HG03066 (cell line): ENCODE results near the gene NNT.
"Not testable (repeated sequence)": the region's sequence is repeated elsewhere in the genome, so short reads cannot be mapped to it uniquely, and the experiment has no call there.

Source experiments
- ATAC-seq: cut with Tn5 transposase; IDR thresholded peaks from one replicate; pipeline ENCODE4 v1.9.1; 2021; ENCODE audit warnings: low read depth; ENCODE audit not compliant: unreplicated experiment

Gene NNT

GRCh38 chr5:43661102-43661501, 58.1 kb downstream of the NNT start:
- no peak for ATAC-seq

DNA sequence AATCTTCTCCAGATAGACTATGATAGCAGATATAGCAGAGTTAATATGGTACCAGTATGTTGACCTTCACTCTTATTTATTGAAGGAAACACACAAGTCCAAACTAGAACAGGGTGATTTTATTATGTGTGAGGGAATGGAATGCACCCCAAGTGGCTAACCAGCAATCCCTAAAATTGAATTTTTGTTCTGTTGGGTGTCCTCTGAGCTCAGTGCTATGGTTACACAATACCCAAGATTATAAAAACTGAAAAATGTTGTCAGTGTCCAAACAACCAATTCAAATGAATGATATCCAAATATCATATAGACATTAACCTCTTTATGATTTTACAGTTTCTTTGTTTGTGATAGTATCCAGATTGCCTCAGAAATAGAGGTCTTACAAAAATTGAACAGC, 60.9 kb downstream of the NNT start:
- ATAC-seq: no peak

- no peak for ATAC-seq
Observed at GRCh38 chr5:43664501-43665040, 61.6 kb downstream of the NNT start.

DNA sequence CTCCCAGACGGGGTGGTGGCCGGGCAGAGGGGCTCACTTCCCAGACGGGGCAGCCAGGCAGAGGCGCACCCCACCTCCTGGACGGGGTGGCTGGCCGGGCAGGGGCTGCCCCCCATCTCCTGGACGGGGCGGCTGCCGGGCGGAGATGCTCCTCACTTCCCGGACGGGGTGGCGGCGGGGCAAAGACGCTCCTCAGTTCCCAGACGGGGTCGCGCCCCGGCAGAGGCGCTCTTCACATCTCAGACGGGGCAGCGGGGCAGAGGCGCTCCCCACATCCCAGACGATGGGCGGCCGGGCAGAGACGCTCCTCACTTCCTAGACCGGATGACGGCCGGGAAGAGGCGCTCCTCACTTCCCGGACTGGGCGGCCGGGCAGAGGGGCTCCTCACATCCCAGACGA, 62.8 kb downstream of the NNT start:
- ATAC-seq: not testable (repeated sequence)

DNA sequence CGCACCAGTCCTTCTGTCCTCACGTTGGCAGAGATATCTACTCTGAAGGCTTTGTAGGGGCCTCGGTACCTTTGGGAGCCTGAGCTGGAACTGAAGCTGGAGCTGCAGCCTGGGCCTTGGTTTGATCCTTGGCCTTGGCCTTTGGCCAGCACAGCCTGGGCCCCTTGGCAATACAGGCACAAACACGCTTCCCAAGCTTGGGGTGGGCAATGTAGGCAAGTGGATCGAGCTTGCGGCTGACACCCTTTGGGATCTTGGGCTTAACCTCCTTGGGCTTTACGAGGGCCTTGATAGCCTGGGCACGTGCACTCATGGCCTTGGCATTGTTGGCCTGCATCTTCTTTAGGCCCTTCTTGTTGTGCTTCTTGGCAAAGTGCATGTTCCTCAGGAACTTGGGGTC, 63.7 kb downstream of the NNT start:
- not testable (repeated sequence) for ATAC-seq

DNA sequence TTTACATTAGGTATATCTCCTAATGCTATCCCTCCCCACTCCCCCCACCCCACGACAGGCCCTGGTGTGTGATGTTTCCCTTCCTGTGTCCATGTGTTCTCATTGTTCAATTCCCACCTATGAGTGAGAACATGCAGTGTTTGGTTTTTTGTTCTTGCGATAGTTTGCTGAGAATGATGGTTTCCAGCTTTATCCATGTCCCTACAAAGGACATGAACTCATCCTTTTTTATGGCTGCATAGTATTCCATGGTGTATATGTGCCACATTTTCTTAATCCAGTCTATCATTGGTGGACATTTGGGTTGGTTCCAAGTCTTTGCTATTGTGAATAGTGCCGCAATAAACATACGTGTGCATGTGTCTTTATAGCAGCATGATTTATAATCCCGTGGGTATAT, 64.4 kb downstream of the NNT start:
- not testable (repeated sequence) for ATAC-seq

DNA sequence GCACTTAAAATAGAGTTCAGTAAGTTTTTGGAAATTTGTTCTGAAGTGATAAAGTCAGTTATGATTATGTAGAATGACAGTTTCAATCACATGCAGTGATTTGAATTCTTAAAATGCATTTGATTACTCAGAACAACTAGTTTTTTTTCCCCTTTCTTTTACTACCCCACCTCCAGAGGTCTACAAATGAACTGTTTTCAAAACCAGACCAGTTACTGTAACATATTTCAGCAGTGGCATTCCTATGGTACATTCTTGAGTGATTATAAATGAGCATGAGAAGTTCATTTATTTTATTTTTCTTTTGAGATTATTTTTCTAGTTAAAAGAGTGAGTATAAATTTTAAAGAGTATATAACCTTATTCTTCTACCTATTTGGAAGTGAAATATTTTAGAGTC, 71.6 kb downstream of the NNT start:
- no peak for ATAC-seq

- no peak for ATAC-seq
Observed at GRCh38 chr5:43675357-43675756, 72.4 kb downstream of the NNT start.

GRCh38 chr5:43676083-43676840, 73.3 kb downstream of the NNT start:
- ATAC-seq: no peak

- ATAC-seq: no peak
Observed at GRCh38 chr5:43677253-43677652, 74.3 kb downstream of the NNT start.

DNA sequence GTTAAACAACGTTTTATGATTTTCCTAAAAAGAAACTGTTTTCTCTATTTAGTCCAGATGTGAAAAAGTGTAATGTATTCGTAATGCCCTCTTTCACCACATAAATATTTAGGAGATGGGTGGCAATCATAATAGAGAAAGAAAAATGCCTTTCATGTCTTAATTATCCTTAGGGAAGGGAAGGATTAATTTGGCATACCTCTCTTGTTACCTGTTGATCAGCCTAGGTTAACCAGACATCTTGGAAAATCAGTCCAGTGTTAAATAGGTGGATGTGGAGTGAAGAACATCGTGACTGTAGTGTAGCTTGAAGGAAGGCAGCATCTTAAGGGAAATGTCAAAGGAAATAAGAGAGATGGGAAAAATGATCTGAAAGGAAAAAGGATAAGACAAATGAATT, 76.2 kb downstream of the NNT start:
- ATAC-seq: no peak

DNA sequence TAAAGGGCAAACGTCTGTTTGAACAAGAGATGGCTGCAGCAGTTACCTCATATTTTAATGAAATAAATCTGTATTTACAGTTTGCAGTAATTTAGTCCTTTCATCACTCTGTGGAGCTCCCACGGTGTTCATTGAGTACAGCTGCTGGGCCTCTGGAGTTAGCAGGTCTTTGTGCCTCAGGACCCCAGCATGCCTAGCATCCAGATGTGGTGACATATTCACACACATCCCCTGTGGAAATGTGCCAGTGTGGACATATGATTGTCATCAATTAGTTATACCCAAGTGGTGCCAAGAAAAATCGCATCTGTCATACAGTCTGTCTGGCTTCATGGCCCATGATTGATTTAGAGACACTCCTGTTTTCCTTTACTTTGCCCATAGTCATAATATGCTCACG, 77.3 kb downstream of the NNT start:
- ATAC-seq: no peak

- no peak for ATAC-seq
Observed at GRCh38 chr5:43683884-43684471, 81.0 kb downstream of the NNT start.

GRCh38 chr5:43685252-43685950, 82.4 kb downstream of the NNT start:
- ATAC-seq: no peak

DNA sequence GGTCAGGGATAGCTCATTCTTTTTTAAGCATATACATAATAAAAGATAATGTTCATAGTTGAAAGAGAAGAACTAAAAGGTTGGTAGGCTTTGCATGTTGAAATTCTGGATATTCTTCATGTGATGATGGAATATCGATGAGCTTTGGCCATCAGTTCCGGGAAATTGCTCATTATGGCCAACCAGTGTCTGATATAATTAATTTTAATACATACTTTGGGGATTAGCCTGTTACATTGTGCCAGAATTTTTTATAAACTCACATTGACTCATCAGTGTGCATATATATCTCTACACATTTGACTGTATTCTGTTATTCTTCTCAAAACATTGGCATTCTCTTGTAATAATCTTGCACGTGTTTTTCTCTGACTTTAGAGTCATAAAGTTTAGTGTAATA, 84.3 kb downstream of the NNT start:
- no peak for ATAC-seq

- ATAC-seq: no peak
Observed at GRCh38 chr5:43691275-43691674, 88.3 kb downstream of the NNT start.

DNA sequence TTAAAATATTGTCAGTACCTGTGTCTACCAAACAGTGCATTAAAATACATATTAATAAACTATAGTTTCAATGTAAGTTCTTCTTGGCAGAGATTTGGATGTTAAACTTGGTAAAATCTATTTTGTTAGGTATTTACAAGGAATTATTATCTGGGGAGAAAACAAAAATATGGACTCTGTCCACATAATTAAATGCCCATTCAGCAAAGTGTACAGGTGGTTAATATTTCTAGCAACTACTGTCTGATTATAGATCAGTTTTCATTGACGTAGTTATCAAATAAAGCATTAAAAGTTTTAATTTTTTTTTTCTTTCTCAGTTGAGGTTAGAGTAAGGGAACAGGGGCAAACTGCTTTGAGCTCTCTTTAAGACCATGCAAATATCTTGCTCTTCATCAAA, 88.9 kb downstream of the NNT start:
- ATAC-seq: no peak

- no peak for ATAC-seq
Observed at GRCh38 chr5:43693411-43693810, 90.4 kb downstream of the NNT start.

- ATAC-seq: no peak
Observed at GRCh38 chr5:43694027-43694426, 91.0 kb downstream of the NNT start.

- ATAC-seq: not testable (repeated sequence)
Observed at GRCh38 chr5:43696444-43696843, 93.5 kb downstream of the NNT start.

GRCh38 chr5:43699910-43700309, 96.9 kb downstream of the NNT start:
- ATAC-seq: no peak

DNA sequence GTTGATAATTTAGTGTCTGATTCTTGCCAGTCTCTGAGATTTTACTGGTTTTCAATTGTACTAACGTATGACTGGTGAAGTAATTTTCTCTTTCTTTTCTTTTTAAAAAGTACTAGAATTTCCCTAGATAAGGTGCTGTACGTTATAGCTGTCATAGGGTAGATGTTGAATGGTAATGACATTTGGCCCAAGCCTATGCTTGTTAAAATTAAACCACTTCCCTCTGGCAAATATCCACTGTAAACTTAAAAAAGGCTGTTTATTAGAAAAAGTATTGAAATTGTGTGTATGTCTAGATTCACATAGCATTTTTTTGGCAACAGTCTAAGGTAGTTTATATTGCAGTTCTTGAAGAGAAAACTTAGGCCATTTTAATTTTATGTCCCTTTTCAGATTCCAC, 97.6 kb downstream of the NNT start:
- no peak for ATAC-seq
